ENCODE measurements around the gene SMG7.
A peak's percentile ranks its signal among the peaks of the same experiment; 100 is the strongest.

The SMG7 gene

DNA sequence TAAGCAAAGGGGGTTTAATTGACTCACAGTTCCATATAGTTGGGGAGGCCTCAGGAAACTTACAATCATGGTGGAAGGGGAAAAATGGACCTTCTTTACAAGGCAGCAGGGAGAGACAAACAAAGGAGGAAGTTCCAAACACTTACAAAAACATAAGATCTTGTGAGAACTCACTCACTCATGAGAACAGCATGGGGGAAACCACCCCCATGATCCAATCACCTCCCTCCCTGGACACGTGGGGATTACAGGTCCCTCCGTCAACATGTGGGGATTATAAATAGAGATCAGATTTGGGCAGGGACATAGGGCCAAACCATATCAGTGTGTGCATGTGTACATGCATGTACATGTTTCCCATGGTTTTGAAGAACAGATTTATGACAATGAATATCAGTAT is 5.5 kb upstream of the SMG7 start:
- peaks cover 6% of the 10 kb centered on the region for H3F3A ChIP-seq (ENCODE audit: control insufficient read depth, insufficient read depth)
- no peaks in the 10 kb centered on the region for H3K36me3 ChIP-seq (ENCODE audit: control insufficient read depth, low read length)
- H3K27me3 ChIP-seq (ENCODE audit: control insufficient read depth, low read length), result peaks cover 5% of the 10 kb centered on the region; the same call in 1 of the 2 replicates
- H3K9me2 ChIP-seq (replicated peaks; ENCODE audit: control insufficient read depth, low read length), result no peaks in the 10 kb centered on the region
- H3K27ac ChIP-seq (ENCODE audit: low read depth, low read length), result no peak overlapping the region
- no peak overlapping the region for H3K4me2 ChIP-seq (ENCODE audit: low read length)
- no peak overlapping the region for H3K4me3 ChIP-seq (ENCODE audit: low read length)
- no peaks in the 10 kb centered on the region for H4K20me1 ChIP-seq (ENCODE audit: control insufficient read depth, insufficient read depth, low read depth, low read length)
- H3K4me1 ChIP-seq (ENCODE audit: control insufficient read depth, low read length), result peaks cover 23% of the 10 kb centered on the region
- TF ChIP-seq EZH2phosphoT487 (IDR thresholded peaks at IDR 0.05; ENCODE audit: borderline replicate concordance, low read length) (no peak), CTCF (IDR thresholded peaks at IDR 0.05; ENCODE audit: low read depth, low read length, poor library complexity, severe bottlenecking) (no peak)
- H3K79me2 ChIP-seq (ENCODE audit: control insufficient read depth, low read length), result no peaks in the 10 kb centered on the region
- H3K9me3 ChIP-seq (ENCODE audit: control insufficient read depth, insufficient read depth, low read length), result no peaks in the 10 kb centered on the region

GRCh38 chr1:183467687-183468086 is 4.6 kb upstream of the SMG7 start:
- Histone ChIP-seq H3K9me2 (replicated peaks; ENCODE audit: control insufficient read depth, low read length) (no peaks in the 10 kb centered on the region), H3K36me3 (ENCODE audit: control insufficient read depth, low read length) (peaks cover 4% of the 10 kb centered on the region; the same call in 1 of the 2 replicates), H3K79me2 (ENCODE audit: control insufficient read depth, low read length) (peaks cover 4% of the 10 kb centered on the region), H3F3A (ENCODE audit: control insufficient read depth, insufficient read depth) (peaks cover 6% of the 10 kb centered on the region), H3K27me3 (ENCODE audit: control insufficient read depth, low read length) (peaks cover 5% of the 10 kb centered on the region; the same call in 1 of the 2 replicates), H3K4me1 (ENCODE audit: control insufficient read depth, low read length) (peaks cover 23% of the 10 kb centered on the region), H3K27ac (ENCODE audit: low read depth, low read length) (no peak overlapping the region), H3K4me2 (ENCODE audit: low read length) (no peak overlapping the region), H3K9me3 (ENCODE audit: control insufficient read depth, insufficient read depth, low read length) (no peaks in the 10 kb centered on the region), H3K4me3 (ENCODE audit: low read length) (no peak overlapping the region), H4K20me1 (ENCODE audit: control insufficient read depth, insufficient read depth, low read depth, low read length) (no peaks in the 10 kb centered on the region)
- no peak for TF ChIP-seq EZH2phosphoT487 (IDR thresholded peaks at IDR 0.05; ENCODE audit: borderline replicate concordance, low read length)
- TF ChIP-seq CTCF (IDR thresholded peaks at IDR 0.05; ENCODE audit: low read depth, low read length, poor library complexity, severe bottlenecking), result no peak

- H3K9me2 ChIP-seq (replicated peaks; ENCODE audit: control insufficient read depth, low read length), result no peaks in the 10 kb centered on the region
- H4K20me1 ChIP-seq (ENCODE audit: control insufficient read depth, insufficient read depth, low read depth, low read length), result peaks cover 18% of the 10 kb centered on the region
- peak overlapping the region; percentile 82 for H3K4me3 ChIP-seq (ENCODE audit: low read length)
- H3K4me1 ChIP-seq (ENCODE audit: control insufficient read depth, low read length), result peaks cover 44% of the 10 kb centered on the region
- peaks cover 22% of the 10 kb centered on the region for H3K36me3 ChIP-seq (ENCODE audit: control insufficient read depth, low read length)
- H3K27ac ChIP-seq (ENCODE audit: low read depth, low read length), result peak overlapping the region; percentile 78
- no peaks in the 10 kb centered on the region for H3K9me3 ChIP-seq (ENCODE audit: control insufficient read depth, insufficient read depth, low read length)
- peaks cover 8% of the 10 kb centered on the region for H3F3A ChIP-seq (ENCODE audit: control insufficient read depth, insufficient read depth)
- H3K27me3 ChIP-seq (ENCODE audit: control insufficient read depth, low read length), result no peaks in the 10 kb centered on the region
- peak overlapping the region; percentile 90 for H3K4me2 ChIP-seq (ENCODE audit: low read length)
- TF ChIP-seq EZH2phosphoT487 (IDR thresholded peaks at IDR 0.05; ENCODE audit: borderline replicate concordance, low read length) (no peak), CTCF (IDR thresholded peaks at IDR 0.05; ENCODE audit: low read depth, low read length, poor library complexity, severe bottlenecking) (peak; percentile 54)
- peaks cover 31% of the 10 kb centered on the region for H3K79me2 ChIP-seq (ENCODE audit: control insufficient read depth, low read length)
These were observed 1.9 kb upstream of the SMG7 start for GRCh38 chr1:183470147-183470960.
